Activated naive CD4-positive, alpha-beta T cell treated with anti-CD3 and anti-CD28 coated beads for 36 hours (primary cell): ENCODE measurements around the gene FN3KRP. TPM values are rescaled to one million over a fixed set of nuclear protein-coding genes. Genes with fewer than 3 reads are reported as not detected.

Experiments
- CTCF ChIA-PET: fragments of 350-600 bp; sonication (Branson Sonifier 250); formaldehyde crosslinking; loops from one replicate; lab custom pipeline; 2021; ENCODE audit warnings: antibody characterized with exemption; lab: Charles Lee
- DNase-seq: peaks from one replicate; pipeline ENCODE4 v3.0.0-alpha.2; 2020
- H3K27ac Mint-ChIP-seq: one replicate; pipeline ENCODE4 v1.8.0; 2021; ENCODE audit warnings: mild to moderate bottlenecking, mixed read lengths
- H3K27me3 Mint-ChIP-seq: one replicate; pipeline ENCODE4 v1.8.0; 2021; ENCODE audit warnings: low read depth, mixed read lengths
- H3K36me3 Mint-ChIP-seq: one replicate; pipeline ENCODE4 v1.8.0; 2021; ENCODE audit warnings: low read depth, mixed read lengths
- H3K4me1 Mint-ChIP-seq: one replicate; pipeline ENCODE4 v1.8.0; 2021; ENCODE audit warnings: low read depth, mixed read lengths
- H3K4me3 Mint-ChIP-seq: one replicate; pipeline ENCODE4 v1.8.0; 2021; ENCODE audit warnings: mild to moderate bottlenecking, moderate library complexity, mixed read lengths
- H3K9me3 Mint-ChIP-seq: one replicate; pipeline ENCODE4 v1.8.0; 2021; ENCODE audit warnings: mixed read lengths
- intact Hi-C: fragments of 100-400 bp; cut with micrococcal nuclease; formaldehyde crosslinking; loops from one replicate; pipeline ENCODE4 v1.15.1; 2023
- total RNA-seq, 2 experiments: library from RNA; stranded (reverse); gene quantifications; one replicate each; pipeline ENCODE4 v1.2.3, GENCODE V29; 2021

The FN3KRP gene
- total RNA-seq, 2 experiments from 2014 or later: 30.0 to 31.7 TPM

DNA sequence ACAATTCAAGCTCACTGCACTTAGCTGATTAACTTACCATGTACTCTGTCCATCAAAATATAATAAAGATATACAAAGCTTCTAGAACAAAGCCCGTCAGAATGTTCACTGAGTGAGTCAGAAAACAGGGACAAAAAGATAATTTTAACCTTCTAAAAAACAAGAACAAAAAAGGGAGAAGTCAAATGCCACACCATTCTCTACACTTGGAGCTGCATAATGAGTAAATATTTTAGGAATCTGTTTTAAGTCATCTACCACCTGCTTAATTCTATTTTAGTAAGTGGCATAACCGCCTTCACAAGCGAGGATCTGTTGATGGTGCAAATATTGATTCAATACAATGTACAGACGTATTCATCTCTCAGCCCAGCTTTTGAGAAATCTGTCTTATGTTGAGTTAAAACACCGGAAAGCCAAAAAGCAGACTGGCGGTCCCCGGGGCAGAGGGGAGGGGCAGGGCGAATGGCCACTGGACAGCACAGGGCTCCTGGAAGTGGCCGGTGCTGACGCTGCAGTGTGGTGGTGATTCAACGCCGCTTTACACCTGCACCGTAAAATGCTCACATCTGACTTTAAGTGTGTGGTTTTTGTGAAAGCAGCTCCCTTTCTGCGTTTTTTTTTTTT, 38.1 kb upstream of the FN3KRP start:
- no peaks in the 10 kb centered on the region for H3K27me3 Mint-ChIP-seq
- intact Hi-C loops: no loop called here
- CTCF ChIA-PET: no interaction called here
- no peak overlapping the region for H3K27ac Mint-ChIP-seq
- no peak for DNase-seq
- peaks cover 11% of the 10 kb centered on the region for H3K9me3 Mint-ChIP-seq
- H3K4me3 Mint-ChIP-seq: no peak overlapping the region
- peaks cover 4% of the 10 kb centered on the region for H3K36me3 Mint-ChIP-seq
- H3K4me1 Mint-ChIP-seq: no peaks in the 10 kb centered on the region

DNA sequence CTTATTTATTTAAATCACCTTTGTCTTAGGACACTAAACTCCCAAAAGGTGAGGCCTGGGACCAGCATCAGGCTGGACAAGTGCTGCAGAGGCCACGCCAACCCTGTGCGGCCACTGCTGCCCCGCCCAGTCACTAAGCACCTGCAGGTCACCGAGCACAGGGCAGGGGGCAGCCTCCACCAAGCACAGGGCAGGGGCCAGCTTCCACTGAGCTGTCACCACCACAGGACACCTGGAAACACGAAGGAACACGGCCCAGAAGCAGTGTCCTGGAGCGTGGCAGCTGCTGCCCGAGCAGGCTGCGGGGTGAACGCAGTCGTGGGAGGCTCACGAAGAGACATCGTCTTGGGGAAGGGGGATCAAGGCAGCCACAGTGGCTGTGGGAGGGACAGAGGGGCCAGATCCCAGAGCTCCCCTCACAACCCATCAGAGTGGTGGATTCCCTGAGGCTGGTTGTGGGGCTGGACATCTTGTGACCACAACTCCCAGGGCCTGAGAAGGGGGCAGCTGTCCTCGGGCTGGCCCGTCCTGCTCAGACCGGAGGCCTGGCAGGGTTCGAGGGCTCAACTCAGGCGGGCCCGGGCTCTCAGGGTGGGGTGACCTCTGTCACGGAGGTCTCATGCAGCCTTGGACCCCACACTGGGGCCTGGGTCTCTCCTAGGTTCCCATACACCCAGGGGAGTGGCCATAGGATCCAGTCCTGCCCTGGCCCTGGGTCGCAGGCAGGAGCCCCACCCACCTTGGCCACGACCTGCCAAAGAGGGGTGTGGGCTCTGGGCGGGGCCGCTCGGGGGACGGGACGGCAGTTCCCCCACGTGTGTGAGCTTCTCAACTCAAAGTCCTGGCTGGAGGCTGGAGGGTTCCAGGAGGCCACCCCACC, 36.7 kb upstream of the FN3KRP start:
- intact Hi-C loops: no loop called here
- DNase-seq: no peak
- Mint-ChIP-seq H3K27me3 (no peaks in the 10 kb centered on the region), H3K4me3 (no peak overlapping the region), H3K9me3 (peaks cover 11% of the 10 kb centered on the region), H3K36me3 (peaks cover 4% of the 10 kb centered on the region), H3K4me1 (no peaks in the 10 kb centered on the region), H3K27ac (no peak overlapping the region)
- CTCF ChIA-PET: no interaction called here

DNA sequence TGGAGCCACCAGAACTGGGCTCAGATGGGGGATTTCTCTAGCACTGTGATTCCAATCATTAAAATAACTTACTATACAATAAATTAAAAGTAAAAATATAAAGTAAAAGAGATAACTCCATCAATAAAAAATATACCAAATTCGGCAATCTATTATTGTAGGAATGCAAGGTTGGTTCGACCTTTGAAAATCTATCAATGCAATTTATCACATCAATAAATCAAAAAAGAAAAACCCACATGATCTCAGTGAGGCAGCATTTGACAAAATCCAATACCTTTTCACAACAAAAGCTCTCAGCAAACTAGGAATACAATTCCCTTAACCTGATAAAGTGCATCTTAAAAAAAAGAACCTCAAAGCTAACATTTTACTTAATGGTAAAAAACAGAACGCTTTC, 35.0 kb upstream of the FN3KRP start:
- H3K27me3 Mint-ChIP-seq: no peaks in the 10 kb centered on the region
- DNase-seq: no peak
- H3K9me3 Mint-ChIP-seq: peaks cover 11% of the 10 kb centered on the region
- CTCF ChIA-PET: interaction anchor here (0.6 kb wide), 1 partner anchor 117 kb away, joined by 3 read pairs; no protein-coding TSS in a partner anchor
- no peak overlapping the region for H3K4me3 Mint-ChIP-seq
- no peaks in the 10 kb centered on the region for H3K4me1 Mint-ChIP-seq
- peaks cover 4% of the 10 kb centered on the region for H3K36me3 Mint-ChIP-seq
- no peak overlapping the region for H3K27ac Mint-ChIP-seq
- intact Hi-C loops: no loop called here

- H3K9me3 Mint-ChIP-seq: peaks cover 11% of the 10 kb centered on the region
- CTCF ChIA-PET: no interaction called here
Observed at GRCh38 chr17:82683534-82683933, 33.0 kb upstream of the FN3KRP start.

GRCh38 chr17:82684228-82684841, 32.2 kb upstream of the FN3KRP start:
- H3K27me3 Mint-ChIP-seq: no peaks in the 10 kb centered on the region
- intact Hi-C loops: no loop called here
- CTCF ChIA-PET: interaction anchor here (1.2 kb wide), 1 partner anchor 28 kb away, joined by 3 read pairs; no protein-coding TSS in a partner anchor
- no peaks in the 10 kb centered on the region for H3K4me1 Mint-ChIP-seq
- peaks cover 4% of the 10 kb centered on the region for H3K36me3 Mint-ChIP-seq
- no peak for DNase-seq
- H3K9me3 Mint-ChIP-seq: peaks cover 11% of the 10 kb centered on the region
- no peak overlapping the region for H3K4me3 Mint-ChIP-seq
- H3K27ac Mint-ChIP-seq: no peak overlapping the region

More at GRCh38 chr17:82683534-82683933, 33.0 kb upstream of the FN3KRP start:
- H3K27ac Mint-ChIP-seq: no peak overlapping the region
- H3K36me3 Mint-ChIP-seq: peaks cover 4% of the 10 kb centered on the region
- H3K27me3 Mint-ChIP-seq: no peaks in the 10 kb centered on the region
- H3K4me1 Mint-ChIP-seq: no peaks in the 10 kb centered on the region
- DNase-seq: no peak
- no peak overlapping the region for H3K4me3 Mint-ChIP-seq
- intact Hi-C loops: no loop called here

- peaks cover 4% of the 10 kb centered on the region for H3K36me3 Mint-ChIP-seq
- no peak overlapping the region for H3K27ac Mint-ChIP-seq
- H3K9me3 Mint-ChIP-seq: peaks cover 11% of the 10 kb centered on the region
- no peak for DNase-seq
- peaks cover 2% of the 10 kb centered on the region for H3K4me1 Mint-ChIP-seq
- H3K4me3 Mint-ChIP-seq: no peak overlapping the region
- intact Hi-C loops: no loop called here
- CTCF ChIA-PET: interaction anchor here (1.2 kb wide), 1 partner anchor 27 kb away, joined by 3 read pairs; no protein-coding TSS in a partner anchor
- H3K27me3 Mint-ChIP-seq: no peaks in the 10 kb centered on the region
Observed at GRCh38 chr17:82685291-82685690, 31.2 kb upstream of the FN3KRP start.

- Mint-ChIP-seq H3K27ac (no peak overlapping the region), H3K36me3 (peaks cover 3% of the 10 kb centered on the region), H3K4me3 (no peak overlapping the region), H3K9me3 (peaks cover 7% of the 10 kb centered on the region), H3K27me3 (no peaks in the 10 kb centered on the region), H3K4me1 (peaks cover 5% of the 10 kb centered on the region)
- intact Hi-C loops: no loop called here
- DNase-seq: no peak
- CTCF ChIA-PET: interaction anchor here (1.2 kb wide), 1 partner anchor 17 kb away, joined by 3 read pairs; no protein-coding TSS in a partner anchor
Observed at GRCh38 chr17:82686366-82687324, 29.9 kb upstream of the FN3KRP start.

DNA sequence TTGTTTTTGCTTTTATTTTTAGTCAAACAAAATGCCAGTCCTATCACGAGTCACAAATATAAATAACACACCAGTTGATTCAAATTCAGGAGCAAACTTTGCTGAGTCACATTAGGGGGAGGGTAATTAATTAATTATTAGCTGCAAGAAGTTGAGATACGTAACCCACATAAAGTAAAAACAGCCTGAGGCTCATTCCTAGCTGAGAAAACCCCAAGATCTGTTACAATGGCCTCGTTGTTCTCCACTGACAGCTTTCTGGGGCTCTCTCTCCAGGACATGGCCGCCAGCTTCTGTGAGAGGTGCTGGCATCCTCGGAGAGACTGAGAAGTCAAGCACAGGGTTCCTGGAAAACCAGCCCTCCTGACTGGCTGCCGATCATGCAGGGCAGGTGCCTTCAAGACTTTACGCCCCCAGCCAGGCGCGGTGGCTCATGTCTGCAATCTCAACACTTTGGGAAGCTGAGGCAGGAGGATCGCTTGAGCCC, 29.1 kb upstream of the FN3KRP start:
- intact Hi-C loops: no loop called here
- Mint-ChIP-seq H3K4me1 (peaks cover 6% of the 10 kb centered on the region), H3K9me3 (no peaks in the 10 kb centered on the region), H3K4me3 (no peak overlapping the region), H3K36me3 (no peaks in the 10 kb centered on the region), H3K27me3 (no peaks in the 10 kb centered on the region), H3K27ac (no peak overlapping the region)
- CTCF ChIA-PET: no interaction called here
- DNase-seq: no peak

DNA sequence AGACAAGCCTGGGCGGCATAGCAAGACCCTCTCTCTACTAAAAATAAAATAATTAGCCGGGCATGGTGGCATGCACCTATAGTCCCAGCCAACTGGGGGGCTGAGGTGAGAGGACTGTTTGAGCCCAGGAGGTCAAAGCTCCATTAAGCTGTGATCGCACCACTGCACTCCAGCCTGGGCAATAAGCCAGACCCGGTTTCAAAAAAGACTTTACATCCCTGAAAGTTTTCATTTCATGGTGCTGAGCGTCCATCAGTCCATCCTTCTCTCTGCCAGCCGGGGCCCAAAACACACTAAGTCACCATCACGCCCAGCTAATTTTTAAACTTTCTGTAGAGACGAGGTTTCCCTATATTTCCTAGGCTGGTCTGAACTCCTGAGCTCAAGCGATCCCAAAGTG, 28.6 kb upstream of the FN3KRP start:
- H3K27ac Mint-ChIP-seq: no peak overlapping the region
- no peak for DNase-seq
- H3K9me3 Mint-ChIP-seq: no peaks in the 10 kb centered on the region
- no peak overlapping the region for H3K4me3 Mint-ChIP-seq
- intact Hi-C loops: no loop called here
- CTCF ChIA-PET: interaction anchor here (0.9 kb wide), 1 partner anchor 19 kb away, joined by 3 read pairs; no protein-coding TSS in a partner anchor
- H3K27me3 Mint-ChIP-seq: no peaks in the 10 kb centered on the region
- H3K36me3 Mint-ChIP-seq: no peaks in the 10 kb centered on the region
- peaks cover 6% of the 10 kb centered on the region for H3K4me1 Mint-ChIP-seq

DNA sequence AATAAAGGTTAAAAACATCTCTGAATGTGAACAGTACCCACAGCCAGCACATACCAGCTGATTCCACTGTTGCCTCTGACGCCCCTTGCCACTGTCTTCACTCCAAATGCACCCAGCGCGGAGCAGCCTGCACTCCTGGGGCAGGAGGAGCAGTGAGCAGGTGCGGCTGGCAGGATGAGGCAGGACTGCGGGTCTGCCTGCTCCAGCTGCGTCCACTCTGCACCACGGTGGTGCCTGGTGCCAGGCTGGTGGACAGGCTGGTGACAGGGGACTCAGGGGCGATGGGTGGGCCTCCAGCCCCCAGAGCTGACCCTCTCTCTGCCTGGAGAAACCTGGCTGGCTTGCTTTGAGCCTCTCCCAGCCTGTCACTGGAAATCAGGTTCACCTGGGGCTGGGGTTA, 27.4 kb upstream of the FN3KRP start:
- Mint-ChIP-seq H3K27me3 (no peaks in the 10 kb centered on the region), H3K27ac (no peak overlapping the region), H3K9me3 (peaks cover 2% of the 10 kb centered on the region), H3K36me3 (peaks cover 2% of the 10 kb centered on the region), H3K4me3 (no peak overlapping the region), H3K4me1 (peaks cover 6% of the 10 kb centered on the region)
- no peak for DNase-seq
- CTCF ChIA-PET: interaction anchor here (0.9 kb wide), 1 partner anchor 20 kb away, joined by 3 read pairs; no protein-coding TSS in a partner anchor
- intact Hi-C loops: no loop called here

GRCh38 chr17:82690786-82691489, 25.6 kb upstream of the FN3KRP start:
- CTCF ChIA-PET: no interaction called here
- Mint-ChIP-seq H3K27me3 (no peaks in the 10 kb centered on the region), H3K4me3 (no peak overlapping the region), H3K36me3 (peaks cover 2% of the 10 kb centered on the region), H3K27ac (no peak overlapping the region), H3K9me3 (peaks cover 7% of the 10 kb centered on the region), H3K4me1 (peaks cover 6% of the 10 kb centered on the region)
- intact Hi-C loops: no loop called here
- DNase-seq: no peak
